GM12878 (cell line): Measurements from ENCODE around the gene TSPAN10. TPM values are rescaled to one million over a fixed set of nuclear protein-coding genes. Genes with fewer than 3 reads are reported as not detected.

Experiments used
- ATAC-seq: fragments of 200-7000 bp; cut with Tn5 transposase; 3 replicates; pipeline ENCODE4 v1.9.1; 2020; ENCODE audit warnings: mild to moderate bottlenecking, moderate library complexity
- BruUV-seq: library from RNA; stranded (reverse); fragments of 400-500 nt; replicated peaks from 2 replicates; lab custom pipeline; 2021; lab: Mats Ljungman, UMichigan
- CTCF ChIA-PET: fragments of 300-600 bp; sonication (Branson Sonifier 250); formaldehyde crosslinking; extraction: SDS; loops from one replicate; lab custom pipeline; 2021; ENCODE audit warnings: inconsistent platforms; lab: Yijun Ruan, JAX
- POLR2A ChIA-PET: fragments of 350-600 bp; formaldehyde crosslinking; extraction: SDS; loops from one replicate; lab custom pipeline; 2021; ENCODE audit warnings: inconsistent platforms; lab: Charles Lee
- RAD21 ChIA-PET: fragments of 300-600 bp; sonication (Branson Sonifier 250); formaldehyde crosslinking; loops from one replicate; lab custom pipeline; 2023; ENCODE audit warnings: antibody characterized with exemption; ENCODE audit not compliant: unreplicated experiment; lab: Charles Lee
- SMC1A ChIA-PET: fragments of 300-600 bp; sonication (Branson Sonifier 250); formaldehyde crosslinking; loops from one replicate; lab custom pipeline; 2023; ENCODE audit not compliant: unreplicated experiment, uncharacterized antibody; lab: Charles Lee
- DNase-seq: peaks from one replicate; pipeline ENCODE4 v3.0.0-alpha.2; 2011; ENCODE audit warnings: low read depth, low spot score
- FAIRE-seq: peaks from 3 replicates; lab custom pipeline; 2011; peaks lifted over from hg19 to GRCh38; lab: Jason Lieb, UNC
- H2AFZ ChIP-seq: 2 replicates; pipeline ENCODE4 v1.6.0; 2011; ENCODE audit warnings: low read depth, low read length, control low read depth; ENCODE audit not compliant: control insufficient read depth
- H3K27ac ChIP-seq: 2 replicates; pipeline ENCODE4 v1.5.1; 2011; ENCODE audit warnings: control low read depth; ENCODE audit not compliant: control insufficient read depth, insufficient read depth
- H3K27me3 ChIP-seq, 2 experiments: replicated peaks in 1 of 2; 2 replicates each; pipeline versions ENCODE4 v1.6.0 to v1.6.1; 2011; ENCODE audit warnings: low read length in 1 of 2; ENCODE audit not compliant: control insufficient read depth in 2 of 2, insufficient read depth in 2 of 2
- H3K36me3 ChIP-seq, 2 experiments: 2 replicates each; pipeline ENCODE4 v1.5.1; 2011; ENCODE audit warnings: low read length in 1 of 2; ENCODE audit not compliant: control insufficient read depth in 2 of 2, insufficient read depth in 2 of 2
- H3K4me1 ChIP-seq: 2 replicates; pipeline ENCODE4 v1.6.1; 2011; ENCODE audit warnings: mild to moderate bottlenecking, low read length, moderate library complexity, mixed read lengths; ENCODE audit not compliant: control insufficient read depth, insufficient read depth
- H3K4me2 ChIP-seq: 2 replicates; pipeline ENCODE4 v1.6.0; 2011; ENCODE audit warnings: control low read depth; ENCODE audit not compliant: control insufficient read depth, insufficient read depth
- H3K4me3 ChIP-seq: fragments of 200-600 bp; sonication (generic); 2 replicates; pipeline ENCODE4 v1.5.1; 2016
- H3K79me2 ChIP-seq: 2 replicates; pipeline ENCODE4 v1.6.0; 2011; ENCODE audit warnings: low read length; ENCODE audit not compliant: control insufficient read depth, insufficient read depth
- H3K9ac ChIP-seq: 2 replicates; pipeline ENCODE4 v1.8.0; 2011; ENCODE audit warnings: low read length, control low read depth, mixed read lengths; ENCODE audit not compliant: control insufficient read depth, insufficient read depth
- H3K9me3 ChIP-seq: replicated peaks from 3 replicates; pipeline ENCODE4 v1.5.1; 2011; ENCODE audit warnings: mild to moderate bottlenecking, low read length; ENCODE audit not compliant: control insufficient read depth, insufficient read depth
- H4K20me1 ChIP-seq: 2 replicates; pipeline ENCODE4 v1.6.0; 2011; ENCODE audit not compliant: control insufficient read depth, insufficient read depth
- BHLHE40 ChIP-seq, 2 experiments: fragments of 450-650 bp in 1 of 2; IDR thresholded peaks; 2 replicates each; pipeline ENCODE4 v1.6.1; 2011 to 2017; ENCODE audit warnings: low read depth in 2 of 2, borderline replicate concordance in 1 of 2, improper control_type of control experiment in 1 of 2, low read length in 1 of 2, mild to moderate bottlenecking in 1 of 2
- EED ChIP-seq: sonication (generic); IDR thresholded peaks from 2 replicates; pipeline ENCODE4 v1.6.1; 2016; ENCODE audit warnings: antibody characterized with exemption, low read depth
- EP300 ChIP-seq, 2 experiments: fragments of 150-350 bp in 1 of 2; IDR thresholded peaks; 2 replicates each; pipeline ENCODE4 v1.6.1; 2011 to 2012; ENCODE audit warnings: low read depth in 2 of 2, low read length in 2 of 2, borderline replicate concordance in 1 of 2, improper control_type of control experiment in 1 of 2, inconsistent platforms in 1 of 2; ENCODE audit not compliant: control insufficient read depth in 1 of 2
- HCFC1 ChIP-seq: fragments of 150-350 bp; IDR thresholded peaks from 2 replicates; pipeline ENCODE4 v1.6.1; 2014; ENCODE audit warnings: low read length
- IKZF1 ChIP-seq: fragments of 450-650 bp; conservative IDR thresholded peaks from 2 replicates; pipeline ENCODE4 v1.6.1; 2017; ENCODE audit warnings: antibody characterized with exemption, mild to moderate bottlenecking
- MTA3 ChIP-seq: IDR thresholded peaks from 2 replicates; pipeline ENCODE4 v1.6.1; 2012; ENCODE audit warnings: low read length, inconsistent platforms, borderline replicate concordance
- YBX1 ChIP-seq: fragments of 450-650 bp; IDR thresholded peaks from 2 replicates; pipeline ENCODE4 v1.6.1; 2016; ENCODE audit warnings: antibody characterized with exemption
- ZBED1 ChIP-seq: IDR thresholded peaks from 2 replicates; pipeline ENCODE4 v1.6.1; 2016; ENCODE audit warnings: borderline replicate concordance
- ZNF207 ChIP-seq: fragments of 450-650 bp; IDR thresholded peaks from 2 replicates; pipeline ENCODE4 v1.6.1; 2014; ENCODE audit warnings: antibody characterized with exemption, mild to moderate bottlenecking, borderline replicate concordance
- WGBS: methylation state at CpG from one replicate; pipeline ENCODE4 v1.1.6; 2016; ENCODE audit warnings: low lambda C conversion rate; ENCODE audit not compliant: insufficient replicate concordance, insufficient coverage; ENCODE audit errors: missing lambda C conversion rate; 5-methylcytosine and 5-hydroxymethylcytosine counted together
- in situ Hi-C: fragments of 300-500 bp; cut with MboI; formaldehyde crosslinking; loops from 9 replicates; pipeline ENCODE4 v1.14.3; 2018; ENCODE audit warnings: mixed read lengths
- intact Hi-C: fragments of 100-400 bp; cut with micrococcal nuclease; formaldehyde crosslinking; loops from one replicate; pipeline ENCODE4 v1.14.2; 2022; ENCODE audit not compliant: unreplicated experiment
- polyA plus RNA-seq, 11 experiments: library from polyadenylated mRNA; depleted of rRNA in 4 of 11; unstranded in 6 of 11; stranded (reverse) in 5 of 11; fragments of >200 nt; fragmentation: Nextera tagmentation in 4 of 11; fragmentation: Illumina TruSeq in 1 of 11; extraction: Ambion mirVana in 4 of 11; extraction: Trizol in 1 of 11; gene quantifications; 1 replicate in 1 of 11; 2 replicates in 10 of 11; pipeline versions ENCODE4 v1.2.1 to v1.2.3, GENCODE V29; 2011 to 2016; ENCODE audit warnings: inconsistent platforms in 2 of 11, missing spikeins in 2 of 11, low read depth in 1 of 11
- total RNA-seq, 4 experiments: library from RNA; depleted of rRNA in 3 of 4; stranded (reverse); fragments of >200 nt in 3 of 4; fragmentation: Illumina TruSeq in 1 of 4; extraction: Trizol in 1 of 4; gene quantifications; 2 replicates each; pipeline versions ENCODE4 v1.2.1 to v1.2.3, GENCODE V29; 2013 to 2021
- TF ChIP-seq, protein P1 (sequence below): fragments of 450-650 bp; IDR thresholded peaks from 2 replicates; pipeline ENCODE4 v1.6.1; 2017; ENCODE audit warnings: borderline replicate concordance
- TF ChIP-seq, protein P2 (sequence below): IDR thresholded peaks from 2 replicates; pipeline ENCODE4 v1.6.1; 2012; ENCODE audit warnings: low read length, inconsistent platforms

TSPAN10 gene
- total and polyA plus RNA-seq, 10 of the 15 experiments (the other 5 are each of a cell fraction or from before 2014, with no cell fraction given): 0.13 to 0.82 (median 0.43) TPM

DNA sequence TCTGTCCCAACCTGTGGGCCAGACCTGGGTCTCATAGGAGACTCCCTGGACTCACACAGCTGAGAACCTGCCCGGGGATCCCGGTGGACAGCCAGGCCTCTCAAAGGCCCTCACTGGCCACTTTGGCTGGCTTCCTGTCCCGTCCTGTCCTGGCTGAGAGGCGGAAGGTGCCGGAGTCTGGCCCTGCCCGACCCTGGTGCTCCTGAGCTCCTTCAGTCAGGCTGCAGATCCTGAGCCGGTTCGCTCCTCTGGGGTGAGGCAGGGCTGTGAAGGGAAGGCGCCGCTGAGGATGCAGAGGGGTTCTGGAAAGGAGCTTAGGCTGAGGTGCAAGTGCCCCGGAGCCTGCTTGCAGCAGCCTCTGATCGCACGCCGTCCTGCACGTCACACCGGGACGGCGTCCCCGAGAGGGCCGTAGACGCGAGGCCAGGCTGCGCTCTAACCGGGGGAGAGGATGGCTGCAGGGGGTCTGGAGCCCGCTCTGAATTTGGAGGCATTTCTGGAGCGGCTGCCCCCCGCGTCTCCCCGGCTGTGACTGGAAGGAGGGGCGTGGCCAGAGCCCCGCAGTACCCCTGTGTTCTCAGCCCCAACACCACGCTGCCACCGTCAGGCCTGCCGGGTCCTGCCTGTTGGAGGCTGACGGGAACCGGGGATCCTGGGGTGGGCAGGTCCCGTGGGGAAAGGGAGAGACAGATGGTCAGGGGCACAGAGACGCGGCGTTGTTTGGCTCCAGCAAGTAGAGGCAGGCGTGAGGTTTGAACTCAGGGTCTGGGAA is 51.0 kb downstream of the TSPAN10 start:
- no peak overlapping the region for H3K4me2 ChIP-seq
- in situ Hi-C loops (no loop called here), intact Hi-C loops (no loop called here)
- peaks cover 7 to 37% of the 10 kb centered on the region in 2 experiments; a peak in 3 of 4 replicates for H3K36me3 ChIP-seq
- POLR2A ChIA-PET: no interaction called here
- H3K27me3 ChIP-seq: no peaks in the 10 kb centered on the region
- RAD21 ChIA-PET: no interaction called here
- CTCF ChIA-PET: no interaction called here
- TF ChIP-seq EED: no peak
- DNase-seq (no peak), FAIRE-seq (no peak), ATAC-seq (no peak)
- H3K4me1 ChIP-seq: peaks cover 11% of the 10 kb centered on the region
- SMC1A ChIA-PET: no interaction called here
- H3K79me2 ChIP-seq: peaks cover 31% of the 10 kb centered on the region
- H3K4me3 ChIP-seq: no peak overlapping the region
- no peak overlapping the region for H2AFZ ChIP-seq
- H3K9ac ChIP-seq: no peak overlapping the region
- BruUV-seq: no TSS peak
- 93% methylated on average over 41 of the region's 41 CpGs for WGBS
- no peak overlapping the region for H3K27ac ChIP-seq
- H4K20me1 ChIP-seq: peaks cover 8% of the 10 kb centered on the region
- no peaks in the 10 kb centered on the region for H3K9me3 ChIP-seq

DNA sequence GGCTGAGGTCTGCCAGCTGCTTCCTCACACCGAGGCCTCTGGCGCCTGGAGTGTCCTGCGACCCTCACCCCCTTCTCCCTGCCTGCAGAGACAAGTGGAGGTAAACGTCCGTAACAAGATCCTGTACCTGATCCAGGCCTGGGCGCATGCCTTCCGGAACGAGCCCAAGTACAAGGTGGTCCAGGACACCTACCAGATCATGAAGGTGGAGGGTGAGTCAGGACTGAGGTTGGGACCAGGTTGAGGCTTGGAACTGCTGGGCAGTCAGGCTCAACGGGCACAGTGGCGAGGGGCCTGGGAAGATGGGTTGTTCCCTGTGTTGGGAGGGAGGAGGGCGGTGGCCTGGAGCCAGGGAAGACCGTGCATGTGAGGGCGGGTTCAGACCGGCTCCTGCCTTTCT is 51.6 kb downstream of the TSPAN10 start:
- 91% methylated on average over 14 of the region's 14 CpGs for WGBS
- ATAC-seq (no peak), FAIRE-seq (no peak), DNase-seq (no peak)
- intact Hi-C loops: no loop called here
- no peak overlapping the region for H3K27ac ChIP-seq
- peaks cover 7 to 40% of the 10 kb centered on the region in 2 experiments; a peak in 3 of 4 replicates for H3K36me3 ChIP-seq
- no peaks in the 10 kb centered on the region for H3K27me3 ChIP-seq
- H2AFZ ChIP-seq: no peak overlapping the region
- CTCF ChIA-PET: no interaction called here
- no peak overlapping the region for H3K4me3 ChIP-seq
- SMC1A ChIA-PET: no interaction called here
- in situ Hi-C loops: no loop called here
- POLR2A ChIA-PET: no interaction called here
- H3K9ac ChIP-seq: no peak overlapping the region
- peaks cover 25% of the 10 kb centered on the region for H3K79me2 ChIP-seq
- peaks cover 8% of the 10 kb centered on the region for H4K20me1 ChIP-seq
- no TSS peak for BruUV-seq
- RAD21 ChIA-PET: no interaction called here
- H3K9me3 ChIP-seq: no peaks in the 10 kb centered on the region
- H3K4me1 ChIP-seq: peaks cover 11% of the 10 kb centered on the region
- H3K4me2 ChIP-seq: no peak overlapping the region
- TF ChIP-seq HCFC1 (no peak), ZNF207 (no peak), IKZF1 (no peak), BHLHE40 (IDR thresholded peaks at IDR 0.05; ENCODE audit: borderline replicate concordance in 1 of 2, low read depth in 2 of 2, low read length in 1 of 2) (no peak), EP300 (IDR thresholded peaks at IDR 0.05; ENCODE audit: borderline replicate concordance in 1 of 2, control insufficient read depth in 1 of 2, low read depth in 2 of 2, low read length in 2 of 2) (no peak), YBX1 (no peak), MTA3 (no peak), ZBED1 (no peak)
- TF ChIP-seq, protein P1, sequence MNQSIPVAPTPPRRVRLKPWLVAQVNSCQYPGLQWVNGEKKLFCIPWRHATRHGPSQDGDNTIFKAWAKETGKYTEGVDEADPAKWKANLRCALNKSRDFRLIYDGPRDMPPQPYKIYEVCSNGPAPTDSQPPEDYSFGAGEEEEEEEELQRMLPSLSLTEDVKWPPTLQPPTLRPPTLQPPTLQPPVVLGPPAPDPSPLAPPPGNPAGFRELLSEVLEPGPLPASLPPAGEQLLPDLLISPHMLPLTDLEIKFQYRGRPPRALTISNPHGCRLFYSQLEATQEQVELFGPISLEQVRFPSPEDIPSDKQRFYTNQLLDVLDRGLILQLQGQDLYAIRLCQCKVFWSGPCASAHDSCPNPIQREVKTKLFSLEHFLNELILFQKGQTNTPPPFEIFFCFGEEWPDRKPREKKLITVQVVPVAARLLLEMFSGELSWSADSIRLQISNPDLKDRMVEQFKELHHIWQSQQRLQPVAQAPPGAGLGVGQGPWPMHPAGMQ: no peak
- TF ChIP-seq, protein P2, sequence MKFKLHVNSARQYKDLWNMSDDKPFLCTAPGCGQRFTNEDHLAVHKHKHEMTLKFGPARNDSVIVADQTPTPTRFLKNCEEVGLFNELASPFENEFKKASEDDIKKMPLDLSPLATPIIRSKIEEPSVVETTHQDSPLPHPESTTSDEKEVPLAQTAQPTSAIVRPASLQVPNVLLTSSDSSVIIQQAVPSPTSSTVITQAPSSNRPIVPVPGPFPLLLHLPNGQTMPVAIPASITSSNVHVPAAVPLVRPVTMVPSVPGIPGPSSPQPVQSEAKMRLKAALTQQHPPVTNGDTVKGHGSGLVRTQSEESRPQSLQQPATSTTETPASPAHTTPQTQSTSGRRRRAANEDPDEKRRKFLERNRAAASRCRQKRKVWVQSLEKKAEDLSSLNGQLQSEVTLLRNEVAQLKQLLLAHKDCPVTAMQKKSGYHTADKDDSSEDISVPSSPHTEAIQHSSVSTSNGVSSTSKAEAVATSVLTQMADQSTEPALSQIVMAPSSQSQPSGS: no peak
